GM12891 (cell line): ENCODE results near the gene RABEP1.

ENCODE experiments used
- POLR2A ChIP-seq: IDR thresholded peaks from 2 replicates; pipeline ENCODE4 v1.6.1; 2011; ENCODE audit warnings: low read depth, low read length, control low read depth
- POLR2AphosphoS5 ChIP-seq: IDR thresholded peaks from 2 replicates; pipeline ENCODE4 v1.6.1; 2011; ENCODE audit warnings: low read depth, low read length, control low read depth
- TAF1 ChIP-seq: IDR thresholded peaks from 2 replicates; pipeline ENCODE4 v1.6.1; 2011; ENCODE audit warnings: low read depth, low read length, control low read depth

GRCh38 chr17:5234645-5235576 lies 47.2 kb upstream of the RABEP1 start, which contains the start of gene SCIMP:
- peak; percentile 92 for TF ChIP-seq POLR2A
- peak; percentile 87 for TF ChIP-seq TAF1
- peak; percentile 85 for TF ChIP-seq POLR2AphosphoS5
